Fibroblast of lung (primary cell): Measurements from ENCODE around the gene MYORG. TPM values are rescaled to one million over a fixed set of nuclear protein-coding genes. Genes with fewer than 3 reads are reported as not detected.

Experiments used
- DNase-seq, 2 donors: peaks; one replicate each; pipeline versions ENCODE4 v3.0.0 to v3.0.0-alpha.2; 2010; ENCODE audit warnings: low read depth in 2 of 2
- H2AFZ ChIP-seq: 2 replicates; pipeline ENCODE4 v1.5.1; 2012; ENCODE audit warnings: low read length, control low read depth, inconsistent platforms
- H3K27ac ChIP-seq: 2 replicates; pipeline ENCODE4 v1.5.1; 2011; ENCODE audit warnings: low read length, control low read depth; ENCODE audit not compliant: insufficient read depth
- H3K27me3 ChIP-seq: 2 replicates; pipeline ENCODE4 v1.5.1; 2011; ENCODE audit warnings: mild to moderate bottlenecking, low read length; ENCODE audit not compliant: control insufficient read depth, insufficient read depth
- H3K36me3 ChIP-seq: 2 replicates; pipeline ENCODE4 v1.5.1; 2011; ENCODE audit warnings: low read length; ENCODE audit not compliant: control insufficient read depth, insufficient read depth
- H3K4me1 ChIP-seq: 2 replicates; pipeline ENCODE4 v1.5.1; 2011; ENCODE audit warnings: low read length; ENCODE audit not compliant: control insufficient read depth, insufficient read depth; ENCODE audit errors: extremely low read depth
- H3K4me2 ChIP-seq: 2 replicates; pipeline ENCODE4 v1.5.1; 2011; ENCODE audit warnings: low read length, control low read depth; ENCODE audit not compliant: insufficient read depth; ENCODE audit errors: extremely low read depth
- H3K4me3 ChIP-seq, 4 experiments: fragments of 200-600 bp in 1 of 4; sonication (generic) in 1 of 4; replicated peaks in 1 of 4; 2 replicates each; pipeline ENCODE4 v1.5.1; 2011 to 2016; ENCODE audit warnings: low read length in 4 of 4, low read depth in 3 of 4, mild to moderate bottlenecking in 3 of 4, control low read depth in 2 of 4, inconsistent platforms in 1 of 4, mixed read lengths in 1 of 4; ENCODE audit not compliant: insufficient read depth in 1 of 4; ENCODE audit errors: control extremely low read depth in 1 of 4
- H3K79me2 ChIP-seq: 2 replicates; pipeline ENCODE4 v1.5.1; 2012; ENCODE audit warnings: mild to moderate bottlenecking, low read length, inconsistent platforms; ENCODE audit not compliant: control insufficient read depth, insufficient read depth
- H3K9ac ChIP-seq: 2 replicates; pipeline ENCODE4 v1.5.1; 2011; ENCODE audit warnings: mild to moderate bottlenecking, low read length, control low read depth; ENCODE audit not compliant: insufficient read depth
- H3K9me3 ChIP-seq: 2 replicates; pipeline ENCODE4 v1.5.1; 2012; ENCODE audit warnings: low read depth, low read length; ENCODE audit not compliant: control insufficient read depth, insufficient read depth
- H4K20me1 ChIP-seq: 2 replicates; pipeline ENCODE4 v1.5.1; 2011; ENCODE audit warnings: low read length; ENCODE audit not compliant: control insufficient read depth, insufficient read depth; ENCODE audit errors: extremely low read depth
- CTCF ChIP-seq, 2 donors: IDR thresholded peaks in 1 of 2; conservative IDR thresholded peaks in 1 of 2; 1 replicate in 1 of 2; 2 replicates in 1 of 2; pipeline ENCODE4 v1.5.1; 2011 to 2012; ENCODE audit warnings: low read length in 2 of 2, control low read depth in 1 of 2, inconsistent platforms in 1 of 2, low read depth in 1 of 2, mild to moderate bottlenecking in 1 of 2
- EZH2 ChIP-seq: IDR thresholded peaks from 2 replicates; pipeline ENCODE4 v1.5.1; 2012; ENCODE audit warnings: low read length, control low read depth, mild to moderate bottlenecking; ENCODE audit errors: missing control alignments
- polyA plus RNA-seq, 2 donors: library from polyadenylated mRNA; depleted of rRNA in 1 of 2; stranded (reverse) in 1 of 2; unstranded in 1 of 2; fragments of >200 nt; gene quantifications; 2 replicates each; pipeline ENCODE4 v1.2.1, GENCODE V29; 2011 to 2012; ENCODE audit warnings: missing spikeins in 1 of 2
- total RNA-seq: library from RNA; depleted of rRNA; stranded (reverse); fragments of >200 nt; gene quantifications from 2 replicates; pipeline ENCODE4 v1.2.1, GENCODE V29; 2014

Gene MYORG
- total and polyA plus RNA-seq, 2 donors (not counting 1 experiment from before 2014, with no cell fraction given): 0.34 to 0.83 TPM

GRCh38 chr9:34413231-34413852 lies 36.6 kb upstream of the MYORG start:
- Histone ChIP-seq H3K4me1 (no peaks in the 10 kb centered on the region), H3K79me2 (no peaks in the 10 kb centered on the region), H3K27ac (no peak overlapping the region), H4K20me1 (no peaks in the 10 kb centered on the region), H3K4me2 (no peak overlapping the region), H3K9me3 (no peaks in the 10 kb centered on the region), H3K4me3 (no peak overlapping the region), H3K27me3 (no peaks in the 10 kb centered on the region), H2AFZ (no peak overlapping the region), H3K36me3 (no peaks in the 10 kb centered on the region), H3K9ac (no peak overlapping the region)
- TF ChIP-seq CTCF (conservative IDR thresholded peaks at IDR 0.05 in 1 of 2, IDR thresholded peaks at IDR 0.05 in 1 of 2; ENCODE audit: low read depth in 1 of 2, low read length in 2 of 2) (no peak), EZH2 (no peak)
- DNase-seq: peak; percentile 29 to 56

GRCh38 chr9:34412336-34412735 lies 35.6 kb upstream of the MYORG start:
- TF ChIP-seq CTCF (conservative IDR thresholded peaks at IDR 0.05 in 1 of 2, IDR thresholded peaks at IDR 0.05 in 1 of 2; ENCODE audit: low read depth in 1 of 2, low read length in 2 of 2) (no peak), EZH2 (no peak)
- Histone ChIP-seq H3K4me3 (no peak overlapping the region), H4K20me1 (no peaks in the 10 kb centered on the region), H3K9ac (no peak overlapping the region), H3K79me2 (no peaks in the 10 kb centered on the region), H3K9me3 (no peaks in the 10 kb centered on the region), H3K27me3 (no peaks in the 10 kb centered on the region), H3K27ac (no peak overlapping the region), H3K4me1 (no peaks in the 10 kb centered on the region), H2AFZ (no peak overlapping the region), H3K4me2 (no peak overlapping the region), H3K36me3 (no peaks in the 10 kb centered on the region)
- no peak for DNase-seq

- no peaks in the 10 kb centered on the region for H3K4me1 ChIP-seq
- H3K27ac ChIP-seq: no peak overlapping the region
- no peak overlapping the region for H3K4me3 ChIP-seq
- no peak overlapping the region for H2AFZ ChIP-seq
- no peaks in the 10 kb centered on the region for H3K9me3 ChIP-seq
- no peaks in the 10 kb centered on the region for H3K36me3 ChIP-seq
- DNase-seq: no peak
- no peak for TF ChIP-seq CTCF (conservative IDR thresholded peaks at IDR 0.05 in 1 of 2, IDR thresholded peaks at IDR 0.05 in 1 of 2; ENCODE audit: low read depth in 1 of 2, low read length in 2 of 2)
- no peak for TF ChIP-seq EZH2
- H3K27me3 ChIP-seq: no peaks in the 10 kb centered on the region
- no peak overlapping the region for H3K9ac ChIP-seq
- H4K20me1 ChIP-seq: no peaks in the 10 kb centered on the region
- no peak overlapping the region for H3K4me2 ChIP-seq
- H3K79me2 ChIP-seq: no peaks in the 10 kb centered on the region
Measured at GRCh38 chr9:34409154-34409553, 32.5 kb upstream of the MYORG start.
